ACHN (cell line): ENCODE results near the gene NLRP6.

Experiments used
- DNase-seq: peaks from one replicate; pipeline ENCODE4 v3.0.0-alpha.2; 2015
- in situ Hi-C: cut with HindIII; loops from 2 replicates; pipeline ENCODE4 v1.10.0; 2017; ENCODE audit warnings: low sequenced_read_pairs, low pct_ligation_motif_present, low pct_unique_long_range_greater_than_20kb

Gene NLRP6

GRCh38 chr11:289398-289711 lies 11.1 kb downstream of the NLRP6 start:
- no peak for DNase-seq
- in situ Hi-C loops: no loop called here

- in situ Hi-C loops: no loop called here
- DNase-seq: no peak
These were observed 11.8 kb downstream of the NLRP6 start for GRCh38 chr11:289712-290620.

DNA sequence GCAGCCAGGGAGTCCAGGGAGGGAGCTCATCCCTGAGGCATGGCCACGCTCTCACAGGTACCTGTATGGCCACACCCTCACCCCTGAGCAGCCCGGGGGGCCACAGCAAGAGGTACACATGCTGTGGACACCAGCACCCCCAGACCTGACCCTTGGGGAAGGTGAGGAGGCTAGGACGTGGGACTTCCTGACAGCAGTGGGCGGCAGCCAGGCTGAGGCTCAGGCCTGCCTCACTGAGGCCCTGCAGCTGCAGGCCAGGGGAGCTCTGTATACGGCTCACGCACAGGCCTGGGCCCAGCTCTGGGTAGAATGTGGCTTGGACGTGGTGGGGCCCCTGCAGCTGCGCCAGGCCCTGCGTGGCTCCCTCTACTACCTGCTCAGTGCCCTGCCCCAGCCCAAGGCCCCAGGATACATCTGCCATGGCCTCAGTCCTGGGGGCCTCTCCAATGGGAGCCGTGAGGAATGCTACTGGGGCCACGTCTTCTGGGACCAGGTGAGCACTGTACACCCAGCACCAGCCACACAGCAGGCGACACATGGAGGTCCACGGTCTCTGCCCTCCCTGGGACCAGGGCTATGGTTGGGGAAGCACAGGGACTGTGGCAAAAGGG lies 12.5 kb downstream of the NLRP6 start:
- DNase-seq: no peak
- in situ Hi-C loops: no loop called here

DNA sequence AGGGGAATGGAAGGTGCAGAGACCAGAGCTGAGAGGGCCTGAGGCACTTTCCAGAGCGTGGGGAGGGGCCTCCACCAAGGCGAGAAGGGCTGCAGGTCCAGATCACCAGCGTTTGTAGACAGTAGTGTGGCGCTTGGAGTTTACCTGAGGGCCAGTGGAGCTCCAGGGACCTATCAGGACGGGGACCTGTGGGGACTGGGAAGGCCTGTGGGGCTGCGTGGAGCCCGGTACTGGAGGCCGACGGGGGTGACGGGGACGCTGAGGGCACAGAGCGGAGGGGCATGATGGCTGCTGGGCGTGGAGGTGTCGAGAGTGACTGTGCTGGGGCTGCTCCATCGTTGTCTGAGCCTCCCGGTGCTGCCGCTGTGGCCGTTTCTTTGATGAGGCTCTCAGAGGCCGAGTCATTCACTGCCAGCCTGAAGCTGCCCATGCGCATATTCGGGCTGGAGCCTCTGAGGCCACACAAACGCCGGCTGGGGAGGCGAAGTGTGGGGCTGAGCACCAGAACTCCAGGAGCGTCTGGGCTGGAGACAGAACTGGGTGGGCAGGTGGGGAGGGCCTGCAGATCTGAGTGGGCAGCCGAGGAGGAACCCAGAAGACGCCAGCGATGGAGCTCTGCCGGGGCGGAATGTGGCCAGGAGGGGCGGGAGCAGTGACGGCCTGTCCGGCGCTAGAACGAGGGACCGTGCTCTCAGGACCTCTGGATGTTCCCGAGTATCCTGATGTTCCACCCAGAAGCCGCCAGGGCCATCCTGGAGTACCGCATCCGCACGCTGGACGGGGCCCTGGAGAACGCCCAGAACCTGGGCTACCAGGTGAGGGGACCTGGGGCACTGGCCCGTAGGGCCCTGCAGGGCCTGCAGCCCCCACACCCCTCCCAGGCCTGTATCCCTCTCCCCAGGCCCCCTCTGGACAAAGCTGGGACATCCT lies 13.3 kb downstream of the NLRP6 start:
- DNase-seq: no peak
- in situ Hi-C loops: no loop called here

- no peak for DNase-seq
- in situ Hi-C loops: no loop called here
These were observed 14.3 kb downstream of the NLRP6 start for GRCh38 chr11:292211-293121.

GRCh38 chr11:293271-293851 lies 15.2 kb downstream of the NLRP6 start:
- in situ Hi-C loops: no loop called here
- no peak for DNase-seq

- in situ Hi-C loops: no loop called here
These were observed 15.8 kb downstream of the NLRP6 start for GRCh38 chr11:293852-294661.

GRCh38 chr11:294780-295179 lies 16.6 kb downstream of the NLRP6 start:
- DNase-seq: no peak
- in situ Hi-C loops: no loop called here

More at GRCh38 chr11:293852-294661, 15.8 kb downstream of the NLRP6 start:
- DNase-seq: no peak

DNA sequence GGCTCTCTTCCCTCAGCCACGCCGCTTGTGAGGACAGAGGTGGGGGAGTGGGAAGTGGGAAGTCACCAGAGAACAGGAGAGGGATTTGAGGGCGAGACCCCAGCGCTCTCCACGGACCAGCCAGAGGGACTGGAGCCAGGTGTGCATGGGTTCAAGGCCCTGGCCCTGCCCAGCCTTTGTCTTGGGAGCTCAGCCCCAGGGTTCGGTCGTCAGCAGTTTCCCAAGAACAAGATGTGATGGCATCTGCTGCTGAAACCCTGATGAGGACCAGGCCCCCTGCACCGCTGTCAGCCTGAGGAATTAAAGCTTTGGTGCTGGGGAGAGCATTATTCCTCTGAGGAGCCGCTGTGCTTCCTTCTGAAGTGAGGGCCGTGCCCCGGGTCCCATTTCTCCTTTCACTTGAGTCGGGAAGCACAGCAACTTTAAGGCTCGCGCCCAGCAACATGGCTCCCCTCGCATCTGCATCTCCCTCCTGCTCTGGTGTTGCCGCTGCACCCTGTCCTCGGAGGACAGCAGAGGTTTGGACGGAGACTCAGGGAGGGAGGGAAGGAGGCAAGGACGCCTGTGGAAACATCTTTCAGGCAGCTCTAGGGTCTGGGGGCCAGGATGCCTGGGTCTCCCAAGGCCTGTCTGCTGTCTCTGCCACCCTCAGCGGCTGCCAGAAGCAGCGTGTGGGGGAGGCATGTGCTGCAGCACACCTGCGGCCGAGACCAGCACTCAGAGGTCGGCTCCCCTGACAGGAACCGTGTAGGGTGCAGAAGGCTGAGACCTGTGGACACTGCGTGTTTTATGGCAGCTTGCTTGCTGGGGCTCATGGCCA lies 17.4 kb downstream of the NLRP6 start:
- in situ Hi-C loops: no loop called here

DNA sequence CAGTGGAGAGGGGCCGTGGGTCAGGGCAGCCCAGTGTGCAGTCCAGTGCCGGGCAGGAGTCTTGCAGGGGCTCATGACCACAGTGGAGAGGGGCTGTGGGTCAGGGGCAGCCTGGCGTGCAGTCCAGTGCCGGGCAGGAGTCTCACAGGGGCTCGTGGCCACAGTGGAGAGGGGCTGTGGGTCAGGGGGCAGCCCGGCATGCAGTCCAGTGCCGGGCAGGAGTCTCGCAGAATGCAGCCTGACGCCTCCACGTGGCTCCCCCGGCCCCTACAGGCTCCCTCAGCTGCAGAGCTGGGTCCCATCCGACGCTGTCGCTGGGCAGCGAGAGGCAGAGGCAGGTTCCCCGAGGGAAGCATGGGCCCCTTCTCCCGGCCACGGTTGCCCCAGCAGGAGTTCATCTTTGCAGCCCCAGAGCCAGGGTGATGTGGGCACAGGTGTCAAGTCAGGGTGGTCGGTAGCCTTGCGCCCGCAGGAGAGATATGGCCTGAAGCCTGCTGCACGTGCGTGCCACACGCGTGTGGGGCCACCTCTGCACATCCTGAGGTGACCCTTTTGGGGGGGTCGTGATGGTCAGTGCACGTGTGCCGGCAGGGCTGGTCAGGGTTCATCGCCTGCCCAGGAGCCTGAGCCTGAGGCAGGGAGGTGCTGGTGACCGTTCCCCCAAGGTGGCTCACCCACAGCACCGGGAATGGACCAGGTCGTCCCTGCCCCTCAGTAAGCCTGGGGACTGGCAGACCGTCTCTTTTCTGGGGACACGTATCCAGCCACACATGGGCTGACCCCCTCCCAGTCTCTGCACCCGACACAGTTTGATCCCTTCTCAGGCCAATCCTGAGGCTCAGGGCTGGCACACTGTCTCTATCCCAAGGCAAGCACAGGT lies 18.2 kb downstream of the NLRP6 start:
- in situ Hi-C loops: no loop called here
- DNase-seq: no peak

More for the DNA sequence above, 17.4 kb downstream of the NLRP6 start:
- DNase-seq: no peak

DNA sequence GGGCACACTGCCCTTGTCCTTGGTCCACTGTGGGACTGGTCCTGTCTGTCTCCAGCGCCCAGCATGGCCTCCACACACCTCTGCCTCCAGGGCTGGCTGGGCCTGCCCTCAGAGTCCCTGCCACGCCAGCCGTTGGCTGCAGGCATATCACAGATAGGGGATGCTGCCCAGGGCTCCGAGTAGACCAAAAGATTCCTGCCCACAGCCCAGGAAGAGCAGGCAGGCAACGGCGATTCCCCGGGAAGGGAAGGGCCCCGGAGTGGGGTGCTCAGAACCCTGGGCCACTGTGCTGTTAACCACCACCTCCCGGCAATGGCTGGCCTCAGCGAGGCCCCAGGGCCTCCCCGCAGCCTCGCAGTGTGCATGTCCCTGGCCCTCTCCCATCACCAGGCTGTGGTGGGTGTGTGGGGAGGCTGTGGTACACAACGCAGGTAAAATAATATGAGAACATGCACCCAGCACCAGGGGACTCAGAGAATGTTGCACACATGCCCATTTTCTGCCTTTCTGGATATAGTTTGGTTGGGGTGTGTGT lies 18.9 kb downstream of the NLRP6 start:
- in situ Hi-C loops: no loop called here
- DNase-seq: no peak

DNA sequence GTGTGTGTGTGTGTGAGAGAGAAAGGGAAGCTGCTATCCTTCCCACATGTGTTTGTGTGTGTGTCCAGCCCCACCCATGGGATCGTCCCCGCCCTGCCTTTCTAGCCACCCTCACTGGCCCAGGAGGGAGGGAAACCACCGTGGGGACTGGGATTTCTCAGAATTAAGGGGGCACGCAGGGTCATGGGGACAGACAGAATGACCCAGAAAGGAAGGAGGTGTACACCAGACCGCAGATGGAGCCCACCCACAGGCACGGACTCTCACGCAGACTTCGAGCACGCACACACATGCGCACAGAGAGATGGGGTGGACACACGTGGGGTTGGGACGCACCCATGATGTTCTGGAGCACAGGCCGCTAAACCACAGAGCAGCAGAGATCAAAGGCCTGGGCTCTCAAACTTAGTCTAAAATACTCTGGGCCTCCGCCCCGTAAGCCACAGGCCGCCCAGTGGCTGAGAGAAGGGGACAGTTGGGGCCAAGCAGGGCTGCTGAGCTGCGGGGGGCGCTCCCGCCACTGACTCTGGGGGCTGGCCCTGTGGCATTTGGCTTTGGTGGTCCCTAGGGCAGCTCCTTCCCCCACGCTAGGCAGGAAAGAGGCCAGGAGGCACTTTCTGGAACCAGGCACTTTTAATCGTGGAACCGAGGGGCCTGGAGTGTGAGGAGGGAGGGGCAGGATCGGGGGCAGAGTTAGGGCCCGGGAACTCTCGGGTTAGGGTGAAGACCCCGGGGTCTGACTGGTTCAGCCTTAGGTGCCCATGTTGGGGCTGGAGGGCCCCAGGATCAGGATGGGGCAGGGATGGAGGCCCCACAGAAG lies 19.6 kb downstream of the NLRP6 start:
- DNase-seq: no peak
- in situ Hi-C loops: no loop called here

DNA sequence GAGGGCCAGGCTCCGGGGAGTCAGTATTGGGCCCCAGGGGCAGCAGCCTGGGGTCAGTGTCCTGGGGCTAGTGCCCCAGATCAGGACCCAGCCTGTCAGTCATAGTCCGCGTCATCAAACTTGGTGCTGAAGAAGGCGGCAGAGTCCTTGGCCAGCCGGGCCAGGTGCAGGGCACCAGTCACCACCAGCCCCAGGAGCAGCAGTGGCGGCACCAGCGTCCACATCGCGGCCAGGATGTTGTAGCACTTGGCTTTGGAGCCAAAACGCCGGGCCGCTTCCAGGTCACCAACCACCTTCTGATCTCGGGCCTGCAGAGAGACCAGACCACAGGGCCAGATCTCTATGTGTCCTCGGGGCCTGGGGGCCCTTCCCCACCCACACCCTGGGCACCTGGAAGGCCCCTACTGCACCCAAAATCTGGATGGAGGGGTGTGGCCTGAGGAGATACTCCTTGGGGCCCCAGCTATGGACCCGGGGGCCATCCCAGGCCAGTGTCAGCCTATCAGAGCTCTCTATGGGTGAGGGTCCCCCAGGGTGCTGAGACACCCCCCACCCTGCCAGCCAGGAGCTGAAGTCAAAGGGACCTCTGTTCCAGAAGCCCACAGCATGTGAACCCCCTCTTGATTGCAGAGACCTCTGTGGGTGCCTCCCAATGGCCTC lies 20.3 kb downstream of the NLRP6 start:
- no peak for DNase-seq
- in situ Hi-C loops: no loop called here
